Measurements from ENCODE around the gene PLXNB2.

GRCh38 chr22:50313021-50313420 lies 5.6 kb upstream of the PLXNB2 start:
- TF ChIP-seq, protein P1, sequence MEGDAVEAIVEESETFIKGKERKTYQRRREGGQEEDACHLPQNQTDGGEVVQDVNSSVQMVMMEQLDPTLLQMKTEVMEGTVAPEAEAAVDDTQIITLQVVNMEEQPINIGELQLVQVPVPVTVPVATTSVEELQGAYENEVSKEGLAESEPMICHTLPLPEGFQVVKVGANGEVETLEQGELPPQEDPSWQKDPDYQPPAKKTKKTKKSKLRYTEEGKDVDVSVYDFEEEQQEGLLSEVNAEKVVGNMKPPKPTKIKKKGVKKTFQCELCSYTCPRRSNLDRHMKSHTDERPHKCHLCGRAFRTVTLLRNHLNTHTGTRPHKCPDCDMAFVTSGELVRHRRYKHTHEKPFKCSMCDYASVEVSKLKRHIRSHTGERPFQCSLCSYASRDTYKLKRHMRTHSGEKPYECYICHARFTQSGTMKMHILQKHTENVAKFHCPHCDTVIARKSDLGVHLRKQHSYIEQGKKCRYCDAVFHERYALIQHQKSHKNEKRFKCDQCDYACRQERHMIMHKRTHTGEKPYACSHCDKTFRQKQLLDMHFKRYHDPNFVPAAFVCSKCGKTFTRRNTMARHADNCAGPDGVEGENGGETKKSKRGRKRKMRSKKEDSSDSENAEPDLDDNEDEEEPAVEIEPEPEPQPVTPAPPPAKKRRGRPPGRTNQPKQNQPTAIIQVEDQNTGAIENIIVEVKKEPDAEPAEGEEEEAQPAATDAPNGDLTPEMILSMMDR (IDR thresholded peaks at IDR 0.05; ENCODE audit: low read depth, low read length, poor library complexity, severe bottlenecking): no peak
- no peak for TF ChIP-seq EZH2phosphoT487 (IDR thresholded peaks at IDR 0.05; ENCODE audit: borderline replicate concordance, low read length)
